HG03460 (cell line): ENCODE data around the gene EIF4G1.

Source experiments
- ATAC-seq: cut with Tn5 transposase; IDR thresholded peaks from one replicate; pipeline ENCODE4 v1.9.1; 2021; ENCODE audit not compliant: unreplicated experiment

The EIF4G1 gene

DNA sequence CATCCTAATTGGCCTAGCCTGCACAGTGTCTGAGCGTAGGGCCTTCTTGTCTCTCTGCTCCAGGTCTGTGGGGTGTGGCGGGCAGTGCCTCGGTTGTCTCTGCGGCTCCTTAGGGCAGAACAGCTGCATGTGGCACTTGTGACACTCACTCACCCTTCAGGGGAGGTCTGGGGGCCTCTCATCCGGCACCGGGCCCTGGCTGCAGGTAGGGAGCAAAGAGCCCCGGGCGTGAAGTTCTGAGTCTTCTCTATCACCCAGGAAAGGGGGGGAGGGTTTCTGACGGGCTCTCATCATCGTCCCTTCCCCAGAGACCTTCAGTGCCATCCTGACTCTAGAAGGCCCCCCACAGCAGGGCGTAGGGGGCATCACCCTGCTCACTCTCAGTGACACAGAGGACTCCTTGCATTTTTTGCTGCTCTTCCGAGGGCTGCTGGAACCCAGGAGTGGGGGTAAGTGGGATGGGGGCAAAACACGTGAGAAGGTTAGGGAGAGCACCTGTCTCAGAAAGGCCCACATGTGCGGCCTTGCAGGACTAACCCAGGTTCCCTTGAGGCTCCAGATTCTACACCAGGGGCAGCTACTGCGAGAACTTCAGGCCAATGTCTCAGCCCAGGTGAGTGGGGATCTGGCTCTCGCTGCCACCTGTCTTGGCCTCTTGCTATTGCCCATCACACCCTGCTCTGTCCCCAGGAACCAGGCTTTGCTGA is 68.1 kb downstream of the EIF4G1 start:
- no peak for ATAC-seq

DNA sequence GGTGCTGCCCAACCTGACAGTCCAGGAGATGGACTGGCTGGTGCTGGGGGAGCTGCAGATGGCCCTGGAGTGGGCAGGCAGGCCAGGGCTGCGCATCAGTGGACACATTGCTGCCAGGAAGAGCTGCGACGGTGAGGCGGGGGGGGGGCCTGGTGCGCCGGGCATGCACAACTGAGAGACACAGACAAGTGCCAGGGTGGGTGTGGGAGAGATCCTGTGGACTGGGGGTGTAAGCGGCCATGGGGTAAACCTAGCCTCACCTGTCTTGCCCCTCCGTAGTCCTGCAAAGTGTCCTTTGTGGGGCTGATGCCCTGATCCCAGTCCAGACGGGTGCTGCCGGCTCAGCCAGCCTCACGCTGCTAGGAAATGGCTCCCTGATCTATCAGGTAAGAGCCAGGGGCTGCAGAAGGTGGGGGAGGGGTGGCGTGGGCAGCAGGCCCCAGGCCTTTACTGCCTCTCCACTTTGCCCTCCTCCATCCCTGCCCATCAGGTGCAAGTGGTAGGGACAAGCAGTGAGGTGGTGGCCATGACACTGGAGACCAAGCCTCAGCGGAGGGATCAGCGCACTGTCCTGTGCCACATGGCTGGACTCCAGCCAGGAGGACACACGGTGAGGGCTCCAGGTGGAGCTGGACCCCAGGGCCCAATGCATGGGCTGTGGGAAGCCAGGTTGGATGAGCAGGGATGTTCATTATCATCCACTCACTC is 68.8 kb downstream of the EIF4G1 start:
- no peak for ATAC-seq

- ATAC-seq: no peak
These were observed 69.9 kb downstream of the EIF4G1 start for GRCh38 chr3:184384342-184384741.
